Epithelial cell of prostate (primary cell): ENCODE results near the gene PEX11G.
"Not testable (repeated sequence)": the region's sequence is repeated elsewhere in the genome, so short reads cannot be mapped to it uniquely, and the experiment has no call there.

Experiments used
- DNase-seq: peaks from one replicate; pipeline ENCODE4 v3.0.0-alpha.2; 2011; ENCODE audit warnings: low read depth, low spot score
- H3K27ac ChIP-seq: fragments of 450-650 bp; 2 replicates; pipeline ENCODE4 v1.5.1; 2017; ENCODE audit warnings: mild to moderate bottlenecking

Gene PEX11G

DNA sequence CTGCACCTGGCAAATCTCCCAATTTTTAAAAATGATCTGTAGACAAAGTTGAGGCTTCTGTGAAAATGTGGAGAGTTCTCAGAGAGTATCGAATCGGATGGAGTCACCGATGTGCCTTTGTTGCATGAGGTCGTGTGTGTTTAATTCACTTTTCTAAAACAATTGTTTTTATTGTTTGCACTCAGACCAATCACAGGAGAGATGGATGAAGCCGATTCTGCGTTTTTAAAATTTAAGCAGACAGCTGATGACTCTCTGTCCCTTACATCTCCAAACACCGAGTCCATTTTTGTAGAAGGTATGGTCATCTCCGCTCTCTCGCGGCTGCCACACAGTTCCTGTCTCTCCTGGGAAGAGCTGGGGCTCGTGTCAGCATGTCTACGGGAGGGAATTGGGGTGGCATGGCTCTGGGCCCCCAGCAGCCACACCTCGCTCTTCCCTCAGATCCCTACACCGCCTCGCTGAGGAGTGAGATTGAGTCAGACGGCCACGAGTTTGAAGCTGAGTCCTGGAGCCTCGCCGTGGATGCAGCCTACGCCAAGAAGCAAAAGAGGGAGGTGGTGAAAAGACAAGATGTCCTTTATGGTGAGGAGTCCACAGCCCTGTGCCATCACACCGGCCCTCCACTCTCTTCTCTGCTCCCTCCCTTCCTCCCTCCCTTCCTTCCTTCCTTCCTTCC, 47.2 kb downstream of the PEX11G start:
- H3K27ac ChIP-seq = no peak overlapping the region
- no peak for DNase-seq

DNA sequence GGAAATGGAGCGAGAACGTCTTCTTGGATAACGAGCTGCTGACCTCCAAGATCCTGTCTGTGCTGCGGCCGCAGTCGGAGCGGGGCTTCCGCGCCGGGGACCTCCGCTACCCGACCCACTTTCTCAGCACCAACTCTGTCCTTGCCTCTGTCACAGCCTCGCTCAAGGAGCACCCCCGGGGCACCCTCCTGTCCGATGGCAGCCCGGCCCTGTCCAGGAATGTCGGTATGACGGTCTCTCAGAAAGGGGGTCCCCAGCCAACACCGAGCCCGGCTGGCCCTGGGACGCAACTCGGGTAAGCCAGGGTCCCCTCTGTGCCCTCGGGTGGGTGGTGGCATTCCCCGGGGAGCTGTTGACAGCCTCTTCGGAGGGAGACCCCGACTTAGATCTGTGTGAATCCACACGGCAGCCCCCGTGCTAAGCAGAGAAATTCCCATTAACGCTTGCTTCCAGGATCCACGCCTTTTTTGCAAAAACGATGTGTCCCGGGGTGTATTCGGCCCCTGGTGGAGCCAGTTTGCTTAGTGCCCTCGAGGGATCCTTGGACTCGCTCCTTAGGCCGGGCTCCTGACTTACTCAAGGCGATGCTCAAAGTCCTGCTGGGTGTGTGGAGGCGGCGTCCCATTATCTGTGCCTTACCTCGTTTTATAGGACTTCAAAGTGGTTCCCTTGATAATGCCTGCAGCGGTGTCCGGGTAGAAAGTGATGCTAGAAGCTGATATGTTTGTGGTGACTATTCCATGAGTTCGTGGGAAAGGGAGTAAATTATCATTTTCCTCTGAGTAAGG, 48.5 kb downstream of the PEX11G start:
- no peak overlapping the region for H3K27ac ChIP-seq
- no peak for DNase-seq

DNA sequence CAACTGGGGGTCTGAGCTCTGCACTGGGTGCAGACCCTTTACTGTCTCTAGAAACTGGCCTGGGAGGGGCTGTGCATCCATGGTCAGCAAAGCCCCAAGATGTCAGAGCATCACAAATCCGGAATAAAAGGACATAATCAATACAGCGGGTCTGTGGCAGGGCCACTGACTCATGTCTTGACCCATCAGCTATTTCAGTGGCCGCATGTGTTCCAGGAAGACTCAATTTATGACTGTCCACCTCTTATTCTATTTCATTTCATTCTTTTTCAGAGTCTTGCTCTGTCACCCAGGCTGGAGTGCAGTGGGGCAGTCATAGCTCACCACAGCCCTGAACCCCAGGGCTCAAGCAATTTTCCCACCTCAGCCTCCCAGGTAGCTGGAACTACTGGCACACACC, 53.2 kb downstream of the PEX11G start:
- H3K27ac ChIP-seq = no peak overlapping the region
- DNase-seq = no peak

DNA sequence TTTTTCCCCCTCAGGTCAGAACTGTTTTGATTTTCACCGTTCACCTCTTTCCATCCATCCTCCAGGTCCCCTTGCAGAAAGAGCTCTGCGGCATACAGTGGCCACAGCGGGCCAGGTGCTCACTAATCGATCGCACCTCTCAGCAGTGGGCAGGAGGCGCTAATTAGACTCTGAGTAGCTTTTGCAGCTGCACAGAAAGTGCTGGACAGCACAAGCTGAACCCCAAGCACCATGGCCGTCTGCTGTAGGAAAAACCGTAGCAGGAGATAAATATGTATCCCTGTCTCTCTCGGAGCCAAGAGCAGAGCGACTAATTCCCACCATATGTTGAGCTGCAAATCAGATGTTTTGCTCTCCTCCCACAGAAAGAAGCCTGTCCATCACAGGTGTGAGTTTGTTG, 54.4 kb downstream of the PEX11G start:
- no peak for DNase-seq
- no peak overlapping the region for H3K27ac ChIP-seq

DNA sequence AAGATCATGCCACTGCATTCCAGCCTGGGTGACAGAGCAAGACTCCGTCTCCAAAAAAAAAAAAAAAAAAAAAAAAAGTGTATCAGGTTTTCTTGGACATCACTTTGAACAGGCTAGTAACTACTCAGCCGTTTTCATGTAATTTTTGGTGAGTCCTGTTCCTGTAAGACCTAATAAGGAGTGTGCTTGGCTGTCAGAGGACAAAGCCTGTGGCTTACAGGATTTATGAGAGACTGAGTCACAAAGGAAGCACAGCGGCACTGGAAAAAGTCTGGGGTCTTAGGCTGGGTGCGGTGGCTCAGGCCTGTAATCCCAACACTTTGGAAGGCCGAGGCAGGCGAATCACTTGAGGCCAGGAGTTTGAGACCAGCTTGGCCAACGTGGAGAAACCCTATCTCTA, 55.4 kb downstream of the PEX11G start:
- H3K27ac ChIP-seq, DNase-seq: not testable (repeated sequence)

DNA sequence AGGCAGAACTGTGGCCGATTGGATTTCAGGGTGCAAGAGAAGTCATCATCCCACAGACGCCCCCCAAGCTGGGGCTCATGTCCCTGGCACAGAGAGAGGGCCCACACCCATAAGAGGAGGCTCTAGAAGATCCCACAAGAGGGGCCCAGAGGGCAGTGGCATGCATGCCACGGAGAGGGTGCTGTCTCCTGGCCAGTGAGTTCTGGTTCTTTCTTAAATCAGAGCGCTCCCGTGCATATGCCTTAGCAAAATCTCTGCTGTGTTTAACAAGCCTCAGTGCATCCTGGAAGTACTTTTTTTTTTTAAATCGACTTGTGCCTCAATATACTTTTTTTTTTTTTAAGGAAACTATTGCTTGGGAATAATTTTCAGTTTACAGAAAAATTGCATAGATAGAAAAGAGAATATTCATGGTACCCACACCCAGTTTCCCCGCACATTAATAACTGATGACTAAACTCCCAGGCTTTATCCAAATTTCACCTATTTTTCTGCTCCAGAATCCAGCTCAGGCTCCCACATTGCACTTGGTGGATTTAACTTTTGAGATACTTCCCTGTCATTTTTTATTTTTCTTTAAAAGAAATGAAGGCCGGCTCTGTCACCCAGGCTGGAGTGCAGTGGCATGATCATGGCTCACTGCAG, 59.1 kb downstream of the PEX11G start:
- DNase-seq = no peak
- no peak overlapping the region for H3K27ac ChIP-seq

DNA sequence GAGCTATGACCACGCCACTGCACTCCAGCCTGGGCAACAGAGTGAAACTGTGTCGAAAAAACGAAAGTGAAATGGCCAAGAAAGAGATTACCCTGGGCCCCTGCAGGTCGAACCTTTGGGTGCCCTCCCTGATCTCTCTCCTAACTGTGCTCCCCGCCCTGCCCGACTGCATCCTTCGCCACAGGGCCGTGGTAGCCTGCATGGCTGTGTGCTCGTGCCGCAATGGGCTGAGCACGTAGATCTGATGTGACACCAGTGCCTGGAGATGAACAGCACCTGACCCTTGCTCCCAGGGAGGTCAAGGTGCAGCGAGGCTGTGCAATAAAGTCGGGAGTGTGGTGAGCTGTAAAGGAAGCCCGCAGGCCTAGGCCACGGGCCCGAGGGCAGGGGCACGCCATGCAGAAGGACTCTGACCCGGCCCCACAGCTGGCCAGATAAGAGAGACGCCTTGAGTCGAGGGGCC, 60.2 kb downstream of the PEX11G start:
- DNase-seq = no peak
- no peak overlapping the region for H3K27ac ChIP-seq

DNA sequence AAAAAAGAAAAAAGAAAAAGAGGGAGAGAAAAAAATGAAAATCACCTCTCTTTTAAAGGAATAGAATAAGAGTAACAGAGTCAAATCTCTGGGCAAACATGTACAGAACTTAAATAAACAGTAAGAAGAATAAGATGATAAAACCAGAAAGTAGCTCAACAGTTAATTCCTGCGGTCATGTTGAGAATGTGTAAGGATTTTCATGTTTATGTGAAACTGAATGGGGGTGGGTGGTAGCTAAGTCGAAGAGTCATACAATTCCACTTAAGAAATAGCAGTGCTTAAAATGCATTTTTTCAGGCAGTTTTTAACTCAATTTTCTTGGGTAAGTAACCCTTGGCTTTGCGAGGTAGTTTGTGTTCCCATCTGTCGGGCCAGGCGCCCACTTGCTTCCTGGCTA, 60.9 kb downstream of the PEX11G start:
- no peak for DNase-seq
- no peak overlapping the region for H3K27ac ChIP-seq

DNA sequence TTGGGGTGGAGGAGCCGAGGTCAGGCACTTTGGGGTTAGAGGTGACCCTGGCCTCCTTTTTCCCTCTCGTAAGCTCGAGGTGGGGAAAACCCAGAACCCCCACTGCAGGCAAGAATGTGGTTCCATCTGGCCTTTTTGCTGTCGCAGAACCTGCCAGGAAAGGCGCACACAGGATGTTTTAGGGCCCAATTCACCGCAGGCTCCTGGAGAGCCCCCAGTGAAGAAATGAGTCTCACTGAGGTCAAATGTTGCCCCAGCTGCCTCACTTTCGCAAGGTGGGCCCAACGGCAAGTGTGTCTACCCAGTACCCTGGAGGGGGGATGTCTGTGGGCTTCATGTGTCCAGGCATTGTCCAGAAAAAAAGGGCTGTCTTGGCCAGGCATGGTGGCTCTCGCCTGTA, 61.8 kb downstream of the PEX11G start:
- peak overlapping the region; percentile 88 for H3K27ac ChIP-seq
- DNase-seq = no peak
